Natural killer cell (primary cell): ENCODE results near the gene PARVA. TPM values are rescaled to one million over a fixed set of nuclear protein-coding genes. Genes with fewer than 3 reads are reported as not detected.

Experiments used
- ATAC-seq, 3 donors: fragments of 150-1000 bp in 2 of 3; fragments of 200-7000 bp in 1 of 3; cut with Tn5 transposase; 1 replicate in 1 of 3; 2 replicates in 2 of 3; pipeline ENCODE4 v1.10.0; 2021; ENCODE audit warnings: mild to moderate bottlenecking in 2 of 3, moderate library complexity in 2 of 3
- DNase-seq, 2 donors: peaks; one replicate each; pipeline versions ENCODE4 v3.0.0 to v3.0.0-alpha.2; 2013 to 2021; ENCODE audit warnings: mixed read lengths in 1 of 2
- H3K27ac ChIP-seq: one replicate; pipeline ENCODE4 v1.5.1; 2013; ENCODE audit warnings: mild to moderate bottlenecking, low read length
- H3K27me3 ChIP-seq: one replicate; pipeline ENCODE4 v1.6.1; 2013; ENCODE audit warnings: low read length; ENCODE audit not compliant: control insufficient read depth, insufficient read depth
- H3K36me3 ChIP-seq: one replicate; pipeline ENCODE4 v1.6.1; 2013; ENCODE audit warnings: low read length; ENCODE audit not compliant: control insufficient read depth, insufficient read depth
- H3K4me1 ChIP-seq: one replicate; pipeline ENCODE4 v1.6.1; 2013; ENCODE audit warnings: low read length; ENCODE audit not compliant: control insufficient read depth, insufficient read depth
- H3K4me3 ChIP-seq: one replicate; pipeline ENCODE4 v1.5.1; 2013; ENCODE audit warnings: low read length
- H3K9me3 ChIP-seq: one replicate; pipeline ENCODE4 v1.6.1; 2013; ENCODE audit warnings: low read length; ENCODE audit not compliant: control insufficient read depth, insufficient read depth
- H3K27ac Mint-ChIP-seq, 2 donors: one replicate each; pipeline ENCODE4 v1.8.0; 2022; ENCODE audit warnings: mild to moderate bottlenecking in 2 of 2, mixed read lengths in 2 of 2, moderate library complexity in 1 of 2
- H3K27me3 Mint-ChIP-seq, 2 donors: one replicate each; pipeline ENCODE4 v1.8.0; 2022; ENCODE audit warnings: low read depth in 2 of 2, mixed read lengths in 2 of 2
- H3K36me3 Mint-ChIP-seq: one replicate; pipeline ENCODE4 v1.8.0; 2022; ENCODE audit warnings: mixed read lengths
- H3K4me1 Mint-ChIP-seq, 2 donors: one replicate each; pipeline ENCODE4 v1.8.0; 2022; ENCODE audit warnings: mixed read lengths in 2 of 2
- H3K4me3 Mint-ChIP-seq: one replicate; pipeline ENCODE4 v1.8.0; 2022; ENCODE audit warnings: mild to moderate bottlenecking, moderate library complexity, mixed read lengths
- H3K9me3 Mint-ChIP-seq, 2 donors: one replicate each; pipeline ENCODE4 v1.8.0; 2022; ENCODE audit warnings: mixed read lengths in 2 of 2
- CTCF ChIP-seq: fragments of 200-600 bp; IDR thresholded peaks from one replicate; pipeline ENCODE4 v1.8.0; 2022; ENCODE audit warnings: antibody characterized with exemption
- WGBS: methylation state at CpG from one replicate; pipeline ENCODE4 v1.1.7; 2013; ENCODE audit warnings: missing lambda C conversion rate; ENCODE audit not compliant: insufficient coverage; 5-methylcytosine and 5-hydroxymethylcytosine counted together
- intact Hi-C: fragments of 100-400 bp; cut with micrococcal nuclease; formaldehyde crosslinking; loops from one replicate; pipeline ENCODE4 v1.14.2; 2022
- total RNA-seq, 4 donors: library from RNA; stranded (reverse); fragments of 120-200 nt in 1 of 4; gene quantifications; one replicate each; pipeline versions ENCODE4 v1.2.3 to v1.2.4, GENCODE V29; 2013 to 2022

The PARVA gene
- total RNA-seq, 3 donors from 2014 or later (not counting 1 experiment from before 2014, with no cell fraction given): 0.07 to 1.0 TPM; not detected in 1

GRCh38 chr11:12372111-12372510, 5.3 kb upstream of the PARVA start:
- H3K4me1 Mint-ChIP-seq: no peaks in the 10 kb centered on the region
- no peak overlapping the region for H3K4me3 Mint-ChIP-seq
- DNase-seq (no peak), ATAC-seq (no peak)
- whole genome bisulfite sequencing: 50% methylated on average over 1 of the region's 1 CpG
- Histone ChIP-seq H3K9me3 (no peaks in the 10 kb centered on the region), H3K4me3 (no peak overlapping the region), H3K27me3 (peaks cover 4% of the 10 kb centered on the region), H3K36me3 (no peaks in the 10 kb centered on the region), H3K4me1 (peaks cover 3% of the 10 kb centered on the region), H3K27ac (no peak overlapping the region)
- TF ChIP-seq CTCF: no peak
- no peaks in the 10 kb centered on the region for H3K36me3 Mint-ChIP-seq
- intact Hi-C loops: no loop called here
- H3K27me3 Mint-ChIP-seq: peaks cover 31 to 48% of the 10 kb centered on the region in 2 donors
- H3K9me3 Mint-ChIP-seq: peaks cover 0 to 3% of the 10 kb centered on the region in 2 donors
- H3K27ac Mint-ChIP-seq: no peak overlapping the region

GRCh38 chr11:12375720-12376119, 1.7 kb upstream of the PARVA start:
- Histone ChIP-seq H3K9me3 (no peaks in the 10 kb centered on the region), H3K27me3 (peaks cover 6% of the 10 kb centered on the region), H3K27ac (no peak overlapping the region), H3K4me1 (peaks cover 8% of the 10 kb centered on the region), H3K4me3 (no peak overlapping the region), H3K36me3 (no peaks in the 10 kb centered on the region)
- Mint-ChIP-seq H3K27ac (no peak overlapping the region), H3K9me3 (no peaks in the 10 kb centered on the region), H3K27me3 (peaks cover 44 to 63% of the 10 kb centered on the region in 2 donors), H3K36me3 (no peaks in the 10 kb centered on the region), H3K4me3 (no peak overlapping the region), H3K4me1 (peaks cover 0 to 5% of the 10 kb centered on the region in 2 donors)
- intact Hi-C loops: no loop called here
- no peak for DNase-seq
- TF ChIP-seq CTCF: no peak
- 98% methylated on average over 6 of the region's 7 CpGs for WGBS
- no peak for ATAC-seq

GRCh38 chr11:12376259-12377081, 901 bp upstream of the PARVA start:
- Histone ChIP-seq H3K27ac (no peak overlapping the region), H3K4me3 (no peak overlapping the region), H3K9me3 (no peaks in the 10 kb centered on the region), H3K4me1 (peaks cover 8% of the 10 kb centered on the region), H3K36me3 (no peaks in the 10 kb centered on the region), H3K27me3 (peaks cover 6% of the 10 kb centered on the region)
- intact Hi-C loops: no loop called here
- H3K27me3 Mint-ChIP-seq: peaks cover 46 to 66% of the 10 kb centered on the region in 2 donors
- H3K27ac Mint-ChIP-seq: no peak overlapping the region
- no peaks in the 10 kb centered on the region for H3K9me3 Mint-ChIP-seq
- 64% methylated on average over 14 of the region's 14 CpGs for WGBS
- H3K4me1 Mint-ChIP-seq: peaks cover 0 to 5% of the 10 kb centered on the region in 2 donors
- TF ChIP-seq CTCF: no peak
- H3K4me3 Mint-ChIP-seq: peak overlapping the region; percentile 28
- ATAC-seq (no peak), DNase-seq (peak in 1 of 2 donors; percentile 9)
- H3K36me3 Mint-ChIP-seq: no peaks in the 10 kb centered on the region
